Vagina (tissue), 2 donors: ENCODE results near the gene DCUN1D3.

Source experiments
- CTCF ChIP-seq, 3 experiments: fragments of 450-650 bp in 2 of 3; fragments of 200-600 bp in 1 of 3; sonication (generic) in 1 of 3; IDR thresholded peaks; one replicate each; pipeline ENCODE4 v1.5.1; 2017 to 2019; ENCODE audit warnings: antibody characterized with exemption in 3 of 3, mild to moderate bottlenecking in 2 of 3, moderate library complexity in 2 of 3
- POLR2A ChIP-seq, 2 donors: fragments of 450-650 bp; IDR thresholded peaks; one replicate each; pipeline ENCODE4 v1.6.1; 2017; ENCODE audit warnings: antibody characterized with exemption in 2 of 2, mild to moderate bottlenecking in 2 of 2, moderate library complexity in 2 of 2
- POLR2AphosphoS5 ChIP-seq, 2 donors: sonication (generic); formaldehyde crosslinking; IDR thresholded peaks; one replicate each; pipeline ENCODE4 v1.9.0; 2017; ENCODE audit warnings: antibody characterized with exemption in 2 of 2, mild to moderate bottlenecking in 2 of 2, low read depth in 1 of 2; ENCODE audit not compliant: insufficient read depth in 1 of 2

GRCh38 chr16:20941636-20941926 lies 41.4 kb upstream of the DCUN1D3 start:
- TF ChIP-seq CTCF (IDR thresholded peaks at IDR 0.05) = no peak
- no peak for TF ChIP-seq POLR2AphosphoS5 (IDR thresholded peaks at IDR 0.05; ENCODE audit: insufficient read depth in 1 of 2, low read depth in 1 of 2)
- no peak for TF ChIP-seq POLR2A (IDR thresholded peaks at IDR 0.05)
